GM18858 (cell line): ENCODE measurements around the gene UCHL5.
"Not testable (repeated sequence)": the region's sequence is repeated elsewhere in the genome, so short reads cannot be mapped to it uniquely, and the experiment has no call there.

Source experiments
- ATAC-seq: cut with Tn5 transposase; IDR thresholded peaks from one replicate; pipeline ENCODE4 v1.9.1; 2021; ENCODE audit not compliant: unreplicated experiment

The UCHL5 gene

DNA sequence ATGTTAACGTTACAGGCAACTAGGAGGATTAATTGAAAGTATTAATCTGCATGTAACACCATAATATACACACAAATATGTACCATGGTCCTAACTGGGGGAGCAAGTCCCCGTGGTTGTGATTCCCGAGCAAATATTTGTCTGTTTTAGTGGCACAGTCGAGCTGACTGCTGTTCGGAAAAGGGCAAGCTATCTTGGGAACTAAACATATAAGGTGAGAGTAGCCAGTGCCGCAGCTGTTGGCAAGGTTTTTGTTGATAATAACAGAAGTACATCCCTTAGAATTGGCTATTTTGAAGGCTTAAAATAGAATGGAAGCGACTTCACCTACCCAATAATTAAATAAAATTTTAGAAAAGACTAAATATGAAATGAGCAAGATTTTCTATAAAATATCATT, 45.5 kb downstream of the UCHL5 start:
- no peak for ATAC-seq

DNA sequence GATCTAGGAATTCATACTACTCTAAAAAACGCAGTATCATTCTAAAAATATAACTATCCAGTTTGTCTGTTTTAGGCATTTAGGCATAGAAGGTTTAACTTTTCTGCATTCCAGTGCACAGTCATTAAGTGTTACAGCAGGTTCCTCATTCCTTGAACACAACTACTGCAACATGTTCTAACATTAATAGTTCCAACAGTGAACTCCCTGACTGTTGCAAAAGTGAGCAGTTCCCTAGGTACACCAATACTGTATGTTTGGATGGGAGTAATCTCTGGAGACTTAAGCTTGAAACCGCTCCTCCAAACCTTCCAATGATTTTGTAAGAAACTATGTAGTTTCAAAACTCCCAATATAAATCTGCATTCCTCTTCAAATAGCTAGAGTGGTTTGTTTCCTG, 46.2 kb downstream of the UCHL5 start:
- no peak for ATAC-seq

DNA sequence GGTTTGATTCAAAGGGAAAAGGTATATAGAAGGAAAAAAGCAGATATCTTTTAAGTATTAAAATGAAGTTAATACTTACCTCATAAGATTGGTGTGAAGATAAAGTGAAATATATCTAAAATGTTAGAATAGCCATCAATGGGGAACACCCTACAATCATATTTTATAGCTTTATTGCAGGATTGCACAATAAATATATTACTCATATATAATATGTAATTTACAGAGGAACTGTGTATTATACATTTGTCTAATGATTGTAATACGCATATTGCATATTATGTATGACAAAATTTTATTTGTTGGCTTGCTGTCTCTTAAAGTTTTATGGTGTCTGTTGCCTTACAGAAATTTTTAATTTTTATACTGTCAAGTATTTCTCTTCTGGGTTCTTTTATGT, 47.8 kb downstream of the UCHL5 start:
- ATAC-seq, result no peak

DNA sequence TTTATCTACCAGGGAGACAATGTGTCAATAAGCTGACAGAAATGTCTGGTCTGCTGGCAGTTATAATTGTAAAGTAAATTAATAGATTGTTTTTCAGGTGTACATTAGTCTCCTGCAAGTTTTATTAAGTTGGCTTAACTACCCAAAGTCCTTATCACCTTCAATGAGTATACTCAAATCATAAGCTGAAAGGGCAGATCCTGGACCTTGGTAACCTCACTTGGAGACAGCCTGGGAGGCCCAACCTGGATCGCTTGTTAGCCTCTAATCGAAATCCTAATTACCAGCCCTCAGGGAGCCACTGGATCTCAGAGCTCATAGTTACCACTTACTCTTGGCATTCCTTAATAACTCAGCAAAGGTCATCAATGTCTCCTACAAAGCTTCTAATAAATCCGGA, 49.7 kb downstream of the UCHL5 start:
- no peak for ATAC-seq

DNA sequence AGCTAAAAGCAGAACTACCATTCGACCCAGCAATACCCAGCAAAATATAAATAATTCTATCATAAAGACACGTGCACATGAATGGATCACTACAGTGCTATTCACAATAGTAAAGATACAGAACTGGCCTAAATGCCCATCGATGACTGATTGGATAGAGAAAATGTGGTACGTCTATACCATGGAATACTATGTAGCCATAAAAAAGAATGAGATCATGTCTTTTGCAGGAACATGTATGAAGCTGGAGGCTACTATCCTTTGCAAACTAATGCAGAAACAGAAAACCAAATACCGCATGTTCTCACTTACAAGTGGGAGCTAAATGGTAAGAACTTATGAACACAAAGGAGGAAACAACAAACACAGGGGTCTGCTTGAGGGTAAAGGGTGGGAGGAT, 53.4 kb downstream of the UCHL5 start:
- no peak for ATAC-seq

DNA sequence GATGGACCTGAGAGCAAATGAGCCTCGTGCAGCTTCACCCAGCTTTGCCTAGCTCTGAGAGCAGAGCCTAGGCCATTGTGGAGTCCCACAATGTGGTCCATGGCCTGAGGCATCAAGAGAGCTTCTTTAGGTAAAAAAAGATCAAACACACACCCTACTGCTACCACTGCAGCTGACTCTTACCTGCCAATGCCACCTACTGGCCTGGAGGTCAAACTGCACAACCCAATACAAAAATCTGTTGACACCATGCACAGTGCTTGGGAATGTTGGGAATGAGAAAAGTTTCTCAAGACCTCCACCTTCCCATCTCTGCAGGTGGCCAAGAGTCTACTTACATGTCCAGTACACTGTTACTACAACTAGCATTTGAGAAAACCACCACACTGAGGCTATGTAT, 60.6 kb downstream of the UCHL5 start:
- no peak for ATAC-seq

DNA sequence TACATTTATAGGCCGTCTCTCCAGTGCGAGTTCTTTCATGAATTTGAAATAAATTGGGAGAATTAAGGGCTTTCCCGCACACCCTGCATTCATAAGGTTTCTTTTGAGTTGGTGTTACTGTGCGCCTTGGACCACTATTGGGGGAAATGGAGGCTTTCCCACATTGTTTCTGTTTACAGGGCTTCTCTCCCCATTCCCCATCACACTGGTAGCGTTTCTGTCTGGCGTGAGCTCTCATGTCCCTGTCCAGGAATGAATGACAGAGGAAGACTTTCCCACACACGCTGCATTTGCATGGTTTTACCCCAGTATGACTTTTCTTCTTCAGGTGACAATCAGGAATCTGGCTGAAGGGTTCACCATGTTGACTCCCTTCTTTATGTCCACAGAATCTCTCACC, 65.0 kb downstream of the UCHL5 start:
- no peak for ATAC-seq

DNA sequence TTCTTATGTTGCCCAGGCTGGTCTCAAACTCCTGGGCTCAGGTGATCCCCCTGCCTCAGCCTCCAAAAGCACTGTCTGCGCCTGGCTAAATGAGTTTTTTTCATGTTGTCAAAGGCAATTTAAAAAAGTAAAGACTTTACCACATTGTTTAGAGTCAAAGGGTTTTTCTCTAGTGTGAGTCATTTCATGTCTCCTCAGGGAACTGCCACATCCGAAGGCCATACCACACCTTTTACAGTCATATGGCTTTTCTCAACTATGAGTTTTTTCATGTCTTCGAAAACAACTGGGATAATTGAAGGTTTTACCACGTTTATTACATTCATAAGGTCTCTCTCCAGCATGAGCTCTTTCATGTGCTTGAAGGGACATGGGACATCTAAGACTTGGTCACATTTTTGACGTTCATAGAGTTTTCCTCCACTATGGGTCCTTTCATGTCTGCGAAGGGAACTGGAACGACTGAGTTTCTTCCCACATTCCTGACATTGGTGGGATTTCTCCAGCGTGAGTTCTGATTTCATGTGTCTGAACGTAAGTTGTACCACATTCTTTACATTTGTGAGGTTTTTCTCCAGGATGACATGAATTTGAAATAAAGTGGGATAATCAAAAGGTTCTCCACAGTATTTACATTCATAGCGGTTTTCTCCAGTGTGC, 65.6 kb downstream of the UCHL5 start:
- no peak for ATAC-seq

DNA sequence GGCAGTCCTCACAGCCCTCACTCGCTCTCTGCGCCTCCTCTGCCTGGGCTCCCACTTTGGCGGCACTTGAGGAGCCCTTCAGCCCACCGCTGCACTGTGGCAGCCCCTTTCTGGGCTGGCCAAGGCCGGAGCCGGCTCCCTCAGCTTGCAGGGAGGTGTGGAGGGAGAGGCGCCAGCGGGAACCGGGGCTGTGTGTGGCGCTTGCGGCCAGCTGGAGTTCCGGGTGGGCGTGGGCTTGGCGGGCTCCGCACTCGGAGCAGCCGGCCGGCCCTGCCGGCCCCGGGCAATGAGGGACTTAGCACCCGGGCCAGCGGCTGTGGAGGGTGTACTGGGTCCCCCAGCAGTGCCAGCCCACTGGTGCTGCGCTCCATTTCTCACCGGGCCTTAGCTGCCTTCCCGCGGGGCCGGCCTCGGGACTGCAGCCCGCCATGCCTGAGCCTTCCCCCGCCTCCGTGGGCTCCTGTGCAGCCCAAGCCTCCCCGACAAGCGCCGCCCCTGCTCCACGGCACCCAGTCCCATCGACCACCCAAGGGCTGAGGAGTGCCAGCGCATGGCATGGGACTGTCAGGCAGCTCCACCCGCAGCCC, 72.3 kb downstream of the UCHL5 start:
- not testable (repeated sequence) for ATAC-seq

DNA sequence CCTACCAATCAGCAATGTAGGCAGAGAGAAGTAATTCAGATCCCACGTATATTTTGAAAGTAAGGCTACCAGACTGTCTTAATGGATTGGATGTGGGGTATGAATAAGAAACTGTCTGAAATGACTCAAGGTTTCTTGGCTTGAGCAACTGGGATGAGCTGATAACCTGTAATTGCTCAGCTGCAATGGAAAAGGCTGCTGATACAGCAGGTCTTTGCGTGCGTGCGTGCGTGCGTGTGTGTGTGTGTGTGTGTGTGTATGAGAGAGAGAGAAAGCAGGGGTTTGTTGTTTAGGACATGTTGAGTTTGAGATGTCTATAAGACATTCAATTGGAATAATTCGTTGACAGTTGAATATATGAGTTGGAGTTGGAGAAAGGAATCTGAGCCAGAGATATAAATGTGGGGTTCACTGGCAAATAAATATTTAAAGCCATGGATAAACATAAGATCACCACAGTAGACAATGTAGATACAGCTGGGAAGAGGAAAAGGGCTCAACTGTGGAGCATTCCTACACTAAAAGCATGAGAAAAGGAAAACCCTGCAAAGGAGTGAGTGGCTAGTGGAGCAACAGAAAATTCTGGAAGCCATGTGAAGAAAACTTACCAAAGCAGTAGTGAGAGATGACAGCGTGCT, 72.9 kb downstream of the UCHL5 start:
- no peak for ATAC-seq

DNA sequence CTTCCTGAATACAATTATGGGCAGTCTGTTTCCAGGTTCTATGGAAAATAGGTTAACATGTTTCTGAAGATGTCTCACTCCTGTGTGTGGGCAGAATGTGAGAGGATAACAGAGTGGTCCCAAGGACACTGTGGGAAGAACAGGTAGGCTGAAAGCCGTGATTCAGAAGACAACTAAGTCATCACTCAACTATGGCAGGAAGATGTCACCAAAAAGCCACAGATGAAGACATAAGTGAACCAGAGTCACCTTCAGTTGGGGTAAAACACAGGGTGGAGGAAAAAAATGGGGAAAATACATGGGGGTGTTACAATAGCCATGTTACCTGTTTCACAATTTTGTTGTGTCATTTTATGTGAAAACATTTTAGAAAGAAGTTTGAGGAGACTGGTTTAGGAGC, 75.1 kb downstream of the UCHL5 start:
- ATAC-seq, result no peak

DNA sequence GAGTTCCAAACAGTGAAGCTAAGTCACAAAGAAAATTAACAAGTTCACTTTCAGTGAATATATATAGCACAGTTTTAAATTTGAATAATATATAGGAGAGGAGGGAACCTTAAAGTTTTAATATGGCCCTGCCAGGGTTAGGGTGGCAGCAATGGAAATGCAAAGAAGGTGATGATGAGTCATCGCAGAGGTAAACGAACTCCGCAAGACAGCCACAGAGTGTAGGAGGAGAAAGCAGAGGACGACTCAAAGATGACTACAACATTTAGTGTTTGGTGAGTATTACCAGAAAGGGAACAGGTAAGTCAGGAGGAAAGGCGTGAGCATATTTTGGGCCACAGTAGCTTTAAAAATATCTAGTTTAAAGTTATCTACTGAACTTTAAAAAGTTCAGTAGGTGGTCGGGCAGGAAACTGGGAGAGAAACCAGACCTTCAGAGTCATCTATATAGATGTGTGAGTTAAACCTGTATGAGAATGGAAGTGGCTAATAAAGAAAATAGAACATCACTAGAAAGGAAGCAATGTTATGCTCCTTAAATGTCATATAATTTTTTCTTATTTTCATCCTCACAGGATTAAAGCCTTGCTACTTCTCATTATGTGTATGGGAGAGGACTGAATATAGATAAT, 75.7 kb downstream of the UCHL5 start:
- peak; percentile 87 for ATAC-seq

DNA sequence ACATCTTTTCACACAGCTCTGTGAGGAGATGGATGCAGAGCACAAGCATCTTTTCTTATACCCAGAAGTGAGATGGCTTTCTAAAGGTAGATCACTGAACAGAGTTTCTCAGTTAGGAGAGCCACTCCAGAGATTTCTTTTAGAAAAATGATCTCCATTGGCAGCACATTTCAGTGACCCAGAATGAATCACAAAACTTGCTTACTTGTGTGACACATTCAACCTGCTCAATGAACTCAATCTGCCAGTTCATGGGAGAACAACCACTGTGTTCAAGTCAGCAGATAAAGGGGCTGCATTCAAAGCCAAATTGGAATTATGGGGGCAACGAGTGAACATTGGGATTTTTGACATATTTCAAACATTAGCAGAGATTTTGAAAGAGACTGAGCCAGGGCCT, 78.3 kb downstream of the UCHL5 start:
- ATAC-seq, result no peak

DNA sequence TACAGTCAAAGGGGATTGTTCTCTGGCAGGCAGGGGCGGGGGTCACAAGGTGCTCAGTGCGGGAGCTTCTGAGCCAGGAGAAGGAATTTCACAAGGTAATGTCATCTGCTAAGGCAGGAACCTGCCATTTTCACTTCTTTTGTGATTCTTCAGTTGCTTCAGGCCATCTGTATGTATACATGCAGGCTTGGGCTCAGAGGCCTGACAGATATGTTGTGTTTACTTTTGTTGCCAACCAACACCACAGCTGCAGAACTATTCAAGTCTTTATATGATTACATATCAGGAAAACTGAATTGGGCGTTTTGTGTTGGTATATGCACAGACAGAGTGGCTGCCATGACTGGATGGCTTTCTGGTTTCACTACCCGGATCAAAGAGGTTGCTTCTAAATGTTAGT, 78.8 kb downstream of the UCHL5 start:
- not testable (repeated sequence) for ATAC-seq

DNA sequence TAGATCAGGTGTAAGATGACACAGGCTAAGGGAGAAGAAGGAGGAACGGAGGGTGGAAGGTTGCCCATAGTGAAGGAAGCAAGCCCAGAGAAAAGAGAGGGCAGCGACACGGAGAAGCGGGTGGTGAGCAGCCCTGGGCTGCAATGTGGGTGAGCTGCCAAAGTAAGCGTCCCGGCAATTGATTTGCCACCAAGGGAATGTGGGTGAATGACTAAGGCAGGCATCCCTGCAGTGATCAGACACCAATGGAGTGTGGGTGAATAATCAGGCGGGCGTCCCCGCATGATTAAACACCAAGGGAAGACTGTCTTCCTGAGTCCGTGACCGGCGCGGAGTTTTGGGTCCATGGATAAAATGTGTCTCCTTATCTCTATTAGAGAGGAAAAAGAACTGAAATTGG, 79.6 kb downstream of the UCHL5 start:
- no peak for ATAC-seq

DNA sequence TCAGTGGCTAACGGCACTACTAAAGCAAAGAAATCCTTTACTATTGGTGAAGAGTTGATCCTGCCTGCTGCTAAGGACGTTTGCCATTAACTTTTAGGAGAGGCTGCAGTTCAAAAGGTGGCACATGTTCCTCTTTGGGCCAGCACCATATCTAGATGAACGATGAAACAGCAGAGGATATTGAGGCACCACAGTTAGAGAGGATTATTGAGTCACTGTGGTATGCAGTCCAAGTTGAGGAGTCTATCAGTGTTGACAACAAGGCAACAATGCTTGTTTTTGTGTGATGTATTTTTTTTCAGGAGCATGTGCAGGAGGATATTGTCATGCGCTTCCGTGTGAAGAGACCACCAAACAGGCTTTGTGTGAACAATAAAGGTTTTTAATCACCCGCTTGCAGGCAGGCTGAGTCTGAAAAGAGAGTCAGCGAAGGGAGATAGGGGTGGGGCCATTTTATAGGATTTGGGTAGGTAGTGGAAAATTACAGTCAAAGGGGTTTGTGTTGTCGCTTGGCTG, 80.9 kb downstream of the UCHL5 start:
- no peak for ATAC-seq

DNA sequence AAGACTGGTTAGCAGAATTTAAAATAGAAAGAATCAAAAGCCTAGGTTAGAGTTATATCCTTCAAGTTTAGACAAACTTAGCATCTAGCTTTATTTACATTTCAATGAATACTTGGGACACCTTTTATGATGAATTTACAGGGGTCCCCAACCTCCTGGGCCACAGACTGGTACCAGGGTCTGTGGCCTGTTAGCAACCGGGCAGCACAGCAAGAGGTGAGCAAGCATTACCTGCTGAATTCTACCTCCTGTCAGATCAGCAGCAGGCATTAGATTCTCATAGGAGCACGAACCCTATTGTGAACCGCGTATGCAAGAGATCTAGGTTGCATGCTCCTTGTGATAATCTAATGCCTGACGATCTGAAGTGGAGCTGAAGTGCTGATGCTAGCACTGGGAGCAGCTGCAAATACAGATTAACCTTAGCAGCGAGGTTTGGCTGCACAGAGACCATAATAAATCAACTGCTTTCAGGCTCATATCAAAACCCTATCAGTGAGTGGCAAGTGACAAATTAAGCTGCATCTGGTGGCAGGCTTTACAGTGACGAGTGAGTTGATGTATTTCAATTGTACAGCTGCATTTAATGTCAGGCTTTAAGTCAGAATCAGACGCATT, 82.0 kb downstream of the UCHL5 start:
- no peak for ATAC-seq

DNA sequence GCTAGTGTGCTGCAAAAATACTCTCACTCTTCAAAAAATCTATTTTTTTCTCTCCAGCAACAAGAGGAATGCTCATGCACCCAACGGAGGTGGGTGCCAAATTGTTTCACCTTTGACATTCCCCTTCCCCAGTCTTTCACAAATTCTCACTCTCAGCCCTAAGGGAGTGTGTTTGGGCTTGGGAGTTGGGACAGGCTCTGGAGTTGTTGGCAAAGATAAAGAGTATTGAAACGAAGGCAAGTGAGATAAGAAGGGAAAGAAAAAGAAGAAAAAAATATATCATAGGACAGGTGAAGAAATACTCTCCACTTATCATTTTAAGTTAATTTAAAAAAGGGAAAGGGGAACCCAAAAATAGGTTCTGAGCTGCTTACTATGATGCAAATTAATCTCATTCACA, 82.6 kb downstream of the UCHL5 start:
- no peak for ATAC-seq

DNA sequence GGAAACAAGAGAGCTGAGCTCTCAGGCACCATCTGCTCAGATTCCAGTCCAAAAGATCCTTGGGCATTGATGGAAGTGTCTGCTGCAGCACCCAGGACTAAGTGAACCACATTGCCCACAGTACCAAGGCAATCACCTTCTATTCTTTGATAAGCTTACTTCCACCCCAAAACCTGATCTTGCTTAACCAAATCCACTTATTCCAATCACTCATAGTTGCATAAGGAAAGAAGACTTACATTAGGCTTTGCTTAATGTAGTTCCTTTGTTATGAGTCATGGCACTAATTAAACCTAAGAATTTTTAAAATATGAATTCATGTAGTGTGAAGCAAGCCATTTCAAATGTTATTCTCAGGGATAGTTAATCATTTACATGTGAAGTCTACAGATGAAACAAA, 84.5 kb downstream of the UCHL5 start:
- ATAC-seq, result no peak

DNA sequence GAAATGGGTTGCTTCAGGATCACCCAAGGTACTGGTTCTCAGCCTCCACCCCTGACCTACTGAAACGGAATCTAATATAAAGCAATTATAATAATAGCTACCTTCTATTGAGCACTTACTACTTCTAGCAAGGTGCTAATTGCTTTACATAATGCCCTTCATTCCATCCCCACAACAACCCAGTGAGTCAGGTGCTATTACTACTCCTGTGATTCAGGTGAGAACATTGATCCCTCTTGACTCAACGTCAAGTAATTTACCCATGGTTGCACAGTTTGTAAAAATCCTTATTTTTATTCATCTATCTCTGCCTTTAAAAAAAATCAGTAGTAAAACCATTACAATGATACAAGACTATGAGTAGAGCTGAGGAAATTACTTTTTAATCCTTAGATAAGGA, 85.2 kb downstream of the UCHL5 start:
- no peak for ATAC-seq

DNA sequence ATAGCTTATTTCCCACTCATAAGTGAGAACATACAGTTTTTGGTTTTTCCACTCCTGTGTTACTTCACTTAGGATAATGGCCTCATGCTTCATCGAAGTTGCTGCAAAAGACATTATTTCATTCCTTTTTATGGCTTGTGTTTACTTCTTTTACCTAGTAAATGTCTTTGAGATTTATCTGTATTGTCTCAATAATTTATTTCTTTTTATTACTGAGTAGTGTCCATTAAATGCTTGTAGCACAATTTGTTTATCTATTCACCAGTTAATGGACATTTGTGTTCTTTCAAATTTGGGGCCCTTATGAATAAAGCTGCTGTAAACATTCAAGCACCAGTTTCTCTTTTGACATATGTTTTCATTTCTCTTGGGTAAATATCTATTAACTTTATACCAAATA, 86.0 kb downstream of the UCHL5 start:
- no peak for ATAC-seq

DNA sequence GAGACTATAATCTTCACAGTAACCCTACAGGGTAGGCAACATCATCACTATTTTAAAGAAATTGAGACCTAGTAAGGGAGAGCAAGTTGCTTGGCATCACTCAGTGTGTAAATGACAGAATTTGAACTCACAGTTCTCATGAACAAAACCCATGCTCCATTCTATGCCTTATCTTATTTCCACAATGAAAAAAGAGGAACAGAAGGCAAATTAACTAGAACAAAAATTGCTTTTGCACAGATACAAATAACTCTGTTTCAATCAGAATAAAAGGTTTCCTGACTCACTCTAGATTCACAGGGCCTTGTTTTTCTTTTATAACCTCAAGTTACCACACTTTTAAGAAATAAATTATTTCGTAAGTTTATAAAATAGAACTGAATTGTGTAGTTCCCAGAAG, 90.1 kb downstream of the UCHL5 start:
- no peak for ATAC-seq
